GM21381 (cell line): ENCODE results near the gene PGRMC1.
"Not testable (repeated sequence)": the region's sequence is repeated elsewhere in the genome, so short reads cannot be mapped to it uniquely, and the experiment has no call there.

ENCODE experiments used
- ATAC-seq: cut with Tn5 transposase; IDR thresholded peaks from one replicate; pipeline ENCODE4 v1.9.1; 2021; ENCODE audit warnings: mild to moderate bottlenecking, moderate library complexity; ENCODE audit not compliant: unreplicated experiment

The PGRMC1 gene

GRCh38 chrX:119231936-119232445, 4.1 kb upstream of the PGRMC1 start:
- ATAC-seq, result no peak

DNA sequence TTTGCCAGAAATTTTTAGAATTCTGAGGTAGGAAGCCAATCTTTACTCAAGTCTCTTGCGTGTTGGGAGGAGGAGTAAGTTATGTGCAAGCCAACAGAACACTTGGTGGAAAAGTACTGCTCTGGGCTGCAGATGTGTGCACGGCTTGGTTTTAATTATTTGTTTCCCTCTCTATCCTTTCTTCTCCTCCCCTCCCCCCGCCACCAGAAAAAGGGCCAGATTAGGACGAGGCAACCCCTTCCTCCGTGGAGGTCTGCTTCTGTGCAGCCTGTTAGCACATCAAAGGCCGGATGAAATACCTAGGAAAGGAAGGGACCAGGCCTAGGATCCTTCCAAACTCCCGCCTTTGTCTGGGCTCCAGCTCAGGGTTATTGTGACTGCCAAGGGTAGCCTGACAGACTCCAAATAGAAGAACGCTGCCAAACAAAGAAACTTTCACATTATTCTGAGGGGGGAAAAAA, 1.0 kb upstream of the PGRMC1 start:
- no peak for ATAC-seq

GRCh38 chrX:119236623-119237561, 807 bp downstream of the PGRMC1 start:
- peak; percentile 21 for ATAC-seq

GRCh38 chrX:119237562-119237942, 1.5 kb downstream of the PGRMC1 start:
- ATAC-seq, result no peak

DNA sequence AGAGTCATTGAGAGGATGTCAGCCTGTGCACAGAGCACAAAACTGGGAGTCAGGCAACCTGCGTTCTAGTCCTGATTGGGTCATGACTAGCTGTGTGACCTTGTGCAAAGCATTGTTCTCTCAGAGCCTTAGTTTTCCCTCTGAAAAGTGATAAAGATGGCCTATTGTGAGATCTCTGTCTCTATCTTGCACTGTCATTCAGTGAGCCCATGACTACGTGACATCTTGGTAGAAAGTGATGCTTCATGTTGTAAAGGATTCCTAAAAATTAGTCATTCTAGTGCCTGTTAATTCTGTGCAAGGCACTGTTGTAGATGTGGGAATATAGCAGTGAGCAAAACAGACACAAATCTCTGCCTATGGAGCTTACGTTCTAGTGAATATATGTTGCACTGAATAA, 2.5 kb downstream of the PGRMC1 start:
- no peak for ATAC-seq

- ATAC-seq, result no peak
Measured at GRCh38 chrX:119240356-119240755, 4.3 kb downstream of the PGRMC1 start.

- ATAC-seq, result no peak
Measured at GRCh38 chrX:119247702-119248101, 11.6 kb downstream of the PGRMC1 start.

GRCh38 chrX:119249891-119250290, 13.8 kb downstream of the PGRMC1 start:
- ATAC-seq, result no peak

DNA sequence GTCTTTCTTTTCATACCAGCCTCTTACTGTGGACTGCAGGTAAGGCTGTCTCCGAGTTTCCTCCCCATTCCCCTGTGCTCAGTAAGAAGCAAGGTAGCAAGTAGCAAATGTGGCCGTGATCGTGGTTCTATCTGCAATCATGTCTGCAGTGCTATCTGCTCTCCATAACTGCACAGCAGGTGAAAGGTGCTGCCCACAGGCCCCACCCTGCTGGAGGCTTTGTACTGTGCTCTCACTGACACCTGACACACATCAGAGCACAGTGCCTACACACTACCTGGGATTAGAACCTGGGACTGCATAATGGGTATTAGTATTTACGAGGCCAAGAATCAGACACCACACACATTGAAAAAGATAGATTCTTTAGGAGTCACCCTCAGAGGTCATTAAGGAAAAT, 15.3 kb downstream of the PGRMC1 start:
- no peak for ATAC-seq

- no peak for ATAC-seq
Measured at GRCh38 chrX:119252716-119253115, 16.6 kb downstream of the PGRMC1 start.

DNA sequence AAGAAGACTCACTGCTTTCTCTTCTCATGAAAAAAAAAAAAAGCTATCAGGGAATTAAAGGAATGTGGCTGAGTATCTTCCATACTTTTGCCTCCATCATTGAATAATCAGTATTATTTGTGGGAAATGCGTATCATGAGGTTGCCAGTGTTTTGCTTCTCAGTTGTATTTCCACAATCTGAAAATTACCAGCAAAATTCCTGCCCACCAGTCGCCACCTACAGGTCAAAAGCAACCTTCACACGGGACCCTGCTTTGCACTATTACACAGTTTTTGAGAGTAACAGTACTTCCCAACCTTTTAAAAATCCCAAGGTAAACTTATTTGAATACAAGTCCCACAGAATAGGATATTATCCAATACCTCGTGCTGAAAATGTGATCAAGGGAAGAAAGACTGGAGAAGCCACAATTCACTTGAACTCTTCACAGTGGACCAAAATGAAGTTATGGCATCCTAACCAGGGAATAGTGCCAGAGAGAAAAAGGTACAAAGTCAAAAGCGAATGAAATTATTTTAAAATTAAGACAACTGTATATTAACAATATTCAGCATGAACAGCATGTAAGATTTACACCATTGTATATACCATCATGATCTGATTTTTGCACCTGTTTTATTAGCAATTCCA, 30.4 kb downstream of the PGRMC1 start:
- ATAC-seq, result no peak

GRCh38 chrX:119267115-119267514, 31.0 kb downstream of the PGRMC1 start:
- ATAC-seq, result not testable (repeated sequence)

DNA sequence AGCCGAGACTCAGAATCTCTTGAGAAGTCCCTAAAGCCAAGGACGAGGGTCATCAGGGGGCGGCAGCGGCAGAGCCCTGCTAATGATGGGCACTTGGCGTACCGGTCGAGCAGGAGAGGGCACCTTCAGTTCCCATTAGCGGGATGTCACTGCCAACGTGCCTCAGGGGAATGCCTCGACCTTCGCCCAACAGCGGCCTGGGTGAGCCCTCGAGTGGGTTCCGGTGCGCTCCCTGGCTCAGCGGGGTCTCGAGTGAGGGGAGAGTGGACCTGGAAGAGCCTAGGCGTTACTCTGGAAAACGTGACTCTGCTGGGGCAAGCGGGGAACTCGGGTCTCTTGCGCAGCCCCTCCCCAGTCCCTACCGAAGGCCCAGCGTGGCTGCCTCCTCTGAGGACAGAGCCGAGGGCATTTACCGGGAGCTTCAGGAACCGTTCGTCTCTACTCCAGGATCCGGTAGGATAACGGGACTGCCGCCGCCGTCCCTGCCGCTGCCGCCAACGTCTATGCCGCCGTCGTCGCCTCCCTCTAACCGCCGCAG, 36.9 kb downstream of the PGRMC1 start:
- no peak for ATAC-seq

DNA sequence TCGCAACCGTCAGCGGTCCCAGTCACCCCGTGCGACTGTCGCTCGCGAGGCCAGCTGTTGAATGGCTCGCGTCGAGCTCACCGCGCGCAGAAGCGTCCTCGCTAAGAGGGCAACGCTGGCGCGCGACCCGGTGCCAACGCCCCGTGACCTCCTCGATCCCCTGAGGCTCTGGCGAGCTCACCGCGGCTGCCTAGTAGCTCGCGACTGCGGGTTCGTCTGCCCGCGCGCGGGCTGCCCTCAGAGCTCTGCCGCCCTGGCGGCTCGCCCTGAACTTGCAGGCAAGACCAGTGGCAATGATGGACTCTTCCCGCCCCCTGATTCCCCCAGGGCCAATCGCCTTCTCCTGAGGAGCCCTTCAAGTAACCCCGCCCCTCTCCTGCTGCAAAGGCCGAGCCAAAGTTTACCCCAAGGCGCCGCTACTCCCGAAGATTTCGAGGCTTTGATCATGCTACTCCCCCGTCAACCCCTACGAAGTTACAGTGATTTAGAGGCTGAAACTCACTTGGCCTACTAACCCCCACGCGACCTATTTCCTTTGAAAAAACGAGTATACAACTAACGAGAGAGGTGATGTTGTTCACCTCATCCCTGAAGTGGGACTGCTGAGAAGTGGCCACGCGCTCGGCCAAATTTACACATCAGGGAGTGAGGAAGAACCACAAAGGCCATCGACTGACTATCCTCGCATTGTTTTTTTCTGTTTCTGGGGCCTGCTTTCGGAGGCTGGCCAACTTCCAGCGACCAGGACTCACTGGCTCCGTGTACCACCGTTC, 37.5 kb downstream of the PGRMC1 start:
- peak; percentile 65 for ATAC-seq

DNA sequence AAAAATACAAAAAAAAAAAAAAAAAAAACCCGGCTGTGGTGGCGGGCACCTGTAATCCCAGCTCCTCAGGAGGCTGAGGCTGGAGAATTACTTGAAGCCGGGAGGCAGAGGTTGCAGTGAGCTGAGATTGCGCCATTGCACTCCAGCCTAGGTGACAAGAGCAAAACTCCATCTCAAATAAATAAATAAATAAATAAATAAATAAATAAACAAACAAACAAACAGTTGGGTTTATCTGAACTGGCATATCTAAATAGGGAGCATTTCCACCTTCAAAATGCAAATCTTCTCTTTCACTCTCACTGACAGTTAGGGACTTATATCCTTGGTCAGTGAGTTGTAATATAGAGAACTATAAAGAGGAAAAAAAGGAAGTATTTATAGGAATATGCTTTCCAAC, 46.3 kb downstream of the PGRMC1 start:
- ATAC-seq, result not testable (repeated sequence)

GRCh38 chrX:119288890-119289393, 52.9 kb downstream of the PGRMC1 start:
- no peak for ATAC-seq

DNA sequence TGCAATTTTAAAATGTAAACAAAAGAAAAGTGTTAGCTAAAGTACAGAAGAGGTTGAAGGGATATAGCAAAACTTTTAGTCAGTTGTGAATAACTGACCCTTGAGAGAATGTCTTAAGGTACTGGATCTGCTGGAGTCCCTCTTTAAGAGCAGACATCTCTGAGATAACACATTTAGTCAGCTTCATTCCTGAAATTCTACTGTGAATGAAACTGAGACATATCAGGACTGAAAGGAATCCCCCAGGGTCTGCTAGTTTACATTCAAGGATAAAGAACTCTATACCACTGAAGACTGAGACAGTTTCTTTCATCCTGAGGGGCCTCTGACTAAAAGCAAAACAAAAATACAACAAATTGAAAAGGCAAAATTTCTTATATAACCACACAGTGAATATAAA, 54.4 kb downstream of the PGRMC1 start:
- no peak for ATAC-seq

DNA sequence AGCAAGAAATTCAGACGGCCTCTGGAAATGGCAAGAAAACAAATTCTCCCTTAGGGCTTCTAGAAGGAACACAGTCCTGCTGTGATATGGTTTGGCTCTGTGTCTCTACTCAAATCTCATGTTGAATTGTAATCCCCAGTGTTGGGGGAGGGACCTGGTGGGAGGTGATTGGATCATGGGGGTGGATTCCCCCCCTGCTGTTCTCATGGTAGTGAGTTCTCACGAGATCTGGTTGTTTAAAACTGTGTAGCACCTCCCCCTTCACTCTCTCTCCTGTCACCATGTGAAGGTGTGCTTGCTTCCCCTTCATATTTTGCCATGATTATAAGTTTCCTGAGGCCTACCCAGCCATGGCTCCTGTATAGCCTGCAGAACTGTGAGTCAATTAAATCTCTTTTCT, 55.2 kb downstream of the PGRMC1 start:
- ATAC-seq, result not testable (repeated sequence)

DNA sequence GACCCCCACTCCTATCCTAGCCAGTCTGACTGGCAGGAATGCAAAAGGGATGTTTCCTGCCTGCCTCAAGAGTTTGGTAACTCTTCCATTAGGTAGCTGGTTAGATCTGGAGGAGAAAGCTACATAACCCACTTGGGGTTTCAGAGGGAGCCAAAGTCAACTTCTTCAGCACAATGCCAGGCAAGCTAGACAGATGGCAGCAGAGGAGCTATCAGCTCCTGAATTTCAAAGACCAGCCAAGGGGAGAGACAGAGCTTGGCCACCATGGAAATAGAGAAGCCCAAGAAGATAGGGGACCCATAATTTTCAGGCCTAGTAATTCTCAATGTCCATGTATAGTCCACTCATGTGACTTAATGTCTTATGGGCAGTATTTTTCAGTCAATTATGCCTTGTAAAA, 56.4 kb downstream of the PGRMC1 start:
- no peak for ATAC-seq
